SU-DHL-6 (cell line): ENCODE measurements around the gene ECHDC3.

Source experiments
- EZH2phosphoT487 ChIP-seq: fragments of 200-600 bp; sonication (generic), shearing (Covaris generic); conservative IDR thresholded peaks from 2 replicates; pipeline ENCODE4 v1.6.1; 2018; ENCODE audit warnings: mild to moderate bottlenecking, antibody characterized with exemption, low read length, moderate library complexity, mixed read lengths
- TF ChIP-seq, protein P1 (sequence below): fragments of 200-600 bp; sonication (generic); IDR thresholded peaks from one replicate; pipeline ENCODE4 v1.5.1; 2017; ENCODE audit warnings: antibody characterized with exemption, mild to moderate bottlenecking, low read length, moderate library complexity; ENCODE audit not compliant: insufficient read depth, poor library complexity, severe bottlenecking

DNA sequence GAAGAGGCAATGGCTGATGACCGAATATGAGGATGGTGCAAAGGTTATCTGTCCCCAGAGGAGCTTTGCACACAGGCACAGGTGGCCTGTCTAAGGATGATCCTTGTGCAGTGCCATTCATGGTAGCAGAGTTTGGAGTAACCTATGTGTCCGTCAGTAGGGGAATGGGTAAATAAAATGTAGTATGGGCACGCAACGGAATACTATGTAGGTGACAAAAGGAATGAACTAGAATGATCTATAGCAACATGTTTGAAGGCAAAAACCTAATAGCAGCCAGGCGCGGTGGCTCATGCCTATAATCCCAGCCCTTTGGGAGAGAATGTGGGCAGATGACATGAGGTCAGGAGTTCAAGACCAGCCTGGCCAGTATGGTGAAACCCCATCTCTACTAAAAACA, 41.6 kb upstream of the ECHDC3 start:
- TF ChIP-seq, protein P1, sequence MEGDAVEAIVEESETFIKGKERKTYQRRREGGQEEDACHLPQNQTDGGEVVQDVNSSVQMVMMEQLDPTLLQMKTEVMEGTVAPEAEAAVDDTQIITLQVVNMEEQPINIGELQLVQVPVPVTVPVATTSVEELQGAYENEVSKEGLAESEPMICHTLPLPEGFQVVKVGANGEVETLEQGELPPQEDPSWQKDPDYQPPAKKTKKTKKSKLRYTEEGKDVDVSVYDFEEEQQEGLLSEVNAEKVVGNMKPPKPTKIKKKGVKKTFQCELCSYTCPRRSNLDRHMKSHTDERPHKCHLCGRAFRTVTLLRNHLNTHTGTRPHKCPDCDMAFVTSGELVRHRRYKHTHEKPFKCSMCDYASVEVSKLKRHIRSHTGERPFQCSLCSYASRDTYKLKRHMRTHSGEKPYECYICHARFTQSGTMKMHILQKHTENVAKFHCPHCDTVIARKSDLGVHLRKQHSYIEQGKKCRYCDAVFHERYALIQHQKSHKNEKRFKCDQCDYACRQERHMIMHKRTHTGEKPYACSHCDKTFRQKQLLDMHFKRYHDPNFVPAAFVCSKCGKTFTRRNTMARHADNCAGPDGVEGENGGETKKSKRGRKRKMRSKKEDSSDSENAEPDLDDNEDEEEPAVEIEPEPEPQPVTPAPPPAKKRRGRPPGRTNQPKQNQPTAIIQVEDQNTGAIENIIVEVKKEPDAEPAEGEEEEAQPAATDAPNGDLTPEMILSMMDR, result no peak
- no peak for TF ChIP-seq EZH2phosphoT487
